ENCODE results near the gene MRPL24.

GRCh38 chr1:156709031-156709430, 31.9 kb downstream of the MRPL24 start:
- TF ChIP-seq CTCF (IDR thresholded peaks at IDR 0.05; ENCODE audit: control extremely low read depth in 1 of 3, insufficient read depth in 1 of 3, low read depth in 1 of 3, low read length in 3 of 3) (no peak), RAD21 (IDR thresholded peaks at IDR 0.05 in 1 of 2, conservative IDR thresholded peaks at IDR 0.05 in 1 of 2; ENCODE audit: low read depth in 2 of 2, low read length in 2 of 2) (no peak), EP300 (IDR thresholded peaks at IDR 0.05; ENCODE audit: borderline replicate concordance in 1 of 2, low read depth in 2 of 2, low read length in 2 of 2) (no peak), POLR2A (IDR thresholded peaks at IDR 0.05; ENCODE audit: control extremely low read depth in 1 of 2, low read depth in 2 of 2, low read length in 2 of 2) (no peak; a peak in 1 of 3 replicates)

Measured in H1 (cell line).